HuH-7 (cell line): Measurements from ENCODE around the gene NR3C2.
"Not testable (repeated sequence)": the region's sequence is repeated elsewhere in the genome, so short reads cannot be mapped to it uniquely, and the experiment has no call there.

ENCODE experiments used
- DNase-seq: peaks from one replicate; pipeline ENCODE4 v3.0.0; 2011; ENCODE audit warnings: low spot score

NR3C2 gene

GRCh38 chr4:148216866-148217814 lies 225.1 kb downstream of the NR3C2 start:
- no peak for DNase-seq

GRCh38 chr4:148216321-148216720 lies 225.9 kb downstream of the NR3C2 start:
- DNase-seq: no peak

- no peak for DNase-seq
These were observed 227.0 kb downstream of the NR3C2 start for GRCh38 chr4:148215202-148215601.

- DNase-seq: no peak
These were observed 227.6 kb downstream of the NR3C2 start for GRCh38 chr4:148214529-148215166.

DNA sequence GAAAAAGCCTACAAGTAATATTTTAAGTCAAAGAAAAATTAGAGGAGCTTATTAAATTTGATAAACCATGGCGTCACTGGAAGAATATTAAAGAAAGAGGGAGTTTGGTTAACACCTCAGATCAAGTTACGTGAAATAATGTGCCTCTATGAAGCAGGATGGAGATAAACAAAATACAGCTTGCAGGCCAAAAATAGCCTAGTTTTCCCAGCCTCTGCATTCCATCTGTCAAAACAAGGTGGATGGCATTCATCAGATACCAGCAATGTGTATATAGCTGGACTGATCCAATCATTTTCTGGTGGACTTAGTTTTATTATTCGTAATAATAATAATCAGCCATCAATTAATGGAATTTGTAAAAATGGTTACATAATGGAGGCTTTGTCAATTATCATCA lies 230.7 kb downstream of the NR3C2 start:
- no peak for DNase-seq

DNA sequence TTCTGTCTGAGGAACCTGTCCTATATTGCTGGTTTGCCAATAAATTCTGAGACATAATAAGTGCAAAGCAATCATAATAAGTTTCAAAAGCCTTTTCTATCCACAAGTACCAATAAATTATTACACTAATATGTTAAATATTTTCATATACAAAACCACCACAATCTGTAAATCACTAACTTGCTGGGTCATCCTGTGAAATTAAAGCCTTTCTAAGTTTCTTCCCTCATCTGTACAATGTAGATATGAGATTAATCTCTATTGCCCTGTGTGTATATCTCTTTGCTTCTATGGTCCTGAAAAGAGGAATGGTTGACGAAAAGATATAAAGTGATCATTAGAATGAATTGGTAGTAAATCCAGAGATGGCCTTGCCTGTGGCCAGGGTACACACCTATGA lies 231.6 kb downstream of the NR3C2 start:
- DNase-seq: no peak

DNA sequence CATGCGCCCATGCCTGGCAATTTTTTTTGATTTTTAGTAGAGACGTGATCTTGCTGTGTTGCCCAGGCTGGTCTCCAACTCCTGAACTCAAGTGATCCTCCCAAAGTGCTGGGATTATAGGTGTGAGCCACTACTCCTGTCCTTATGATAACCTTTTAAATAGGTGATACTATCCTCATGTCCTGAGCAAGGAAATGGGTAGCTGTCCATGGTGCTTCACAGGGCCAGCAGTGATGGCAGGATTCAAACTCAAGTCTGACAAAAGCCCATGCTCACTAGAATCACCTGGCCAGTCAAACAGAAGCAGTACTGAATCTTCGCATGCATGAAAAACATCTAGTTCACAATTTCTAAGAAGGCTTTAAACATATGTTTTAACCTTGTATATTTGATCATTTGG lies 235.1 kb downstream of the NR3C2 start:
- DNase-seq: no peak

GRCh38 chr4:148205476-148205875 lies 236.7 kb downstream of the NR3C2 start:
- DNase-seq: no peak

- no peak for DNase-seq
These were observed 237.3 kb downstream of the NR3C2 start for GRCh38 chr4:148204892-148205291.

- no peak for DNase-seq
These were observed 238.0 kb downstream of the NR3C2 start for GRCh38 chr4:148204171-148204570.

DNA sequence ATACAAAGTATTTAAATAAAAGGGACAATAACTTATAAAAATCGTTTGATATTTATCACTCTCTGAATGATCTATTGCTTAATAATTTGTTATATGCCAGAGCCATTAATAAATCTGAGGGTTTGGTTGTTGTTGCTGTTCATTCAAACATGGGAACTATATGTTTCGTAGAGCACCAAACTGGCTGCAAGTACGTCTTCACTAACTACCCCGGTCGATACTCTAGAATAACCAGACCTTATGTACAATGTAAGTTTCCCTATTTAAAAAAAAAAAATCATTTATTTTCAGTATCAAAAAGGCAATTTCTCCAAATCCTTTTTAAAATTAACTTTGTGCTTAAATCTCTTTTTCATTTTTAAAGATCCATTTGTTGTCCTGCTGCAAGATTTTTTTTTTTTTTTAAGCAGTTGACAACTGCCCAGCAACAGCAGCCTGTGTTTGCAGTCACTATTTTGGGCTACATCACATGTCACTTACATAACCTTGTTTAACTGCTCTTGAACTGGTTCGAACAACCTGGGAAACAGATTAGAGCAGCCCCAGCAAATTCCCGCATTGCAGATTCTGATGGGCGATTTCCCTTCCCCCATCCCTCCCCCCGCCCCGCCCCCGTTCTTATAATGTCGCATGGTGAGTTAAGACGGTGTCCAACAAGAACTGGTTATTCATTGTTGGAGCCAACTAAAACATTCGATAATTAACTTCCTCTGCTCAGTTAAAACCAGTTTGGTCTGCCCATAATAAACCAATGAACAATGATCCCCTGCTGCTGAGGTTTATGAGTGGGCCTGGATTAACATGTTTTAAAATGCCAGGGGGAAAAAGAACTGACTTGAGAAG lies 238.9 kb downstream of the NR3C2 start:
- no peak for DNase-seq

DNA sequence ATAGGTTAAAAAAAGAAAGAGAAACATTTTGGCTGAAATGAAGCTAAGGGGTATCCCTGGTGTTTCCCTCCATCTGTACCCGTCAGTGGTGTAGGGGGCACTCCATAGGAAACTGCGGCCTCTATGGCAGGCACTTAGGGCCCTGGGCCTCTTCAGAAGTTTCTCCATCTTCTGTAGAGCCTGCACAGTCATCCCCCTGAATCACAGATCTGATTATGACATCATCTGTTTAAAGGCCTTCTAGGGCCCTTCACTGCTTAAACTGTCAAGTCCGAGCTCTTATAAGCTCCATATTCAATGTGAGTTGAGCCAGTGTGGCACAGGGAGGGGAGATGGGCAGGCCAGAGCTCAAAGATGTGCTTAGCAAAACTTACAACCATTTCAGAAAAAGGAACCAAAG lies 241.3 kb downstream of the NR3C2 start:
- no peak for DNase-seq

- DNase-seq: no peak
These were observed 246.1 kb downstream of the NR3C2 start for GRCh38 chr4:148196164-148196563.

- DNase-seq: no peak
These were observed 249.7 kb downstream of the NR3C2 start for GRCh38 chr4:148192526-148192925.

GRCh38 chr4:148187454-148188222 lies 254.6 kb downstream of the NR3C2 start:
- DNase-seq: not testable (repeated sequence)

- DNase-seq: no peak
These were observed 257.3 kb downstream of the NR3C2 start for GRCh38 chr4:148184922-148185321.

DNA sequence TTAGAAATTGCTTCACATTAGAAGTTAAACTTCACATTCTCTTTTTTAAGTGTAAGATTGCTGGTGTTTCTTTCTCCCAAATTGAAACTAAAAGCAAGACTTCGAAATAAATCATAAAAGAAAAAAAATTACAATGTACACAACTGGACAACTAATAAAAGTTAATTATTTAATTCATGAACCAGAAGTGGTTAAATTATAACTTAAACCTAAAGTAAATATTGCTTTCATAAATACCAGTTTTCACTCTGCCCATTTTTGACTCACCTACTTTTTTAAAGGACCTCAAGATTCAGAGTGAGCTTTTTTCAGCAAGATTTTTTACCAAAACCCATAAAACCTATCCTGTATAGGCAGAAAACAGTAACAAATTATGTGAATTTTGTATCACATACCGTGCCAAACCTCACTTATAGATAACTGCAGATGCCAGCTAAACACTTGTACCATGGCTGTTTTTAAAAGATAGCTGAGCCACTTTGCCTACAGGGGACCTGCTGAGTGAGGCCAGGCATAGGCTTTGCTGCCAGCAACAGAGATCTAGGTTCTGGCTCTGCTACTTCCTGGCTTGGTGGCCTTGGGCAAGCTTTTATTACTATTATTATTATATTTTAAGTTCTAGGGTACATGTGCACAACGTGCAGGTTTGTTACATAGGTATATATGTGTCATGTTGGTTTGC lies 259.8 kb downstream of the NR3C2 start:
- DNase-seq: no peak

DNA sequence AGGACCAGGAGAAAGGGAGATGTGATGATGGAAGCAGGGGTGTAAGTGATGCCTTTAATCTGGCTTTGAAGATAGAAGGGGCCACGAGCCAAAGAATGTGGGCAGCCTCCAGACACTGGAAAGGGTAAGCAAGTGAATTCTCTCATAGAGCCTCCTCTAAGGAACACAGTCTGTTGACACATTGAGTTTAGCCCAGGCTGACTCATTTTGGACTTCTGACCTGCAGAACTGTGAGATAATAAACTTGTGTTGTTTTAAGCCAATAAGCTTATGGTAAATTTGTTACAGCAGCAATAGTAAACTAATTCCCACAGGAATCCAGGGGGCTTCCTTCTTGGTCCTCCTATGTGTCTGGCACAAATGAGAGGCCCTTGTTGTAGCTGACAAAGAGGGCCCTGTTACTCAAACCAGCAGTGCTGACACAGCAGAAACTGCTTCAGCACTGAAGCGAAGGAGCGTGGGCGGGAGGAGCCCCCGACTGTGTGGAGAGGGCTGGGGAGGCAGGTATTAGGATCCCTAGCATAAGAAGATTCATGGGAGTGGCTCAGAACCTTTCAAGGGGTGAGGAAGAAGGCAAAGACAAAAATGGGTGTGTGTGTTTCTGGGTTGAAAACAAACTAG lies 268.7 kb downstream of the NR3C2 start:
- no peak for DNase-seq

DNA sequence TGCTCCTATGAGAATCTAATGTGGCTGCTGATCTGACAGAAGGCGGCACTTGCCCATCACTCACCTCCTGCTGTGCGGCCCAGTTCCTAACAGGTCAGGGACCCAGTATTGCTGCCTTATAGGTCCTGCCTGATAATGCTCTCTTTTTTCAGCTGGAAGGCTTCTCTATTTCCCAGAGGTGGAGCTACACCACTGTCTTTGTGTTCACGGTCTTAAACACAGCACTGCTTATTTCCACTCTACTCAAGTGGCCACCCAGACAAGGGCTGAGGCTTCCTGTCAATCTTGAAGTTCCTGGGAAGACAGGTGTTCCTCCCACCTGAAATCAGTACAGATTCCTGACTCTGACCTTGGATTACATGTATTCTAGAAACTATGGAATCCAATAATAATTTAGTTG lies 270.6 kb downstream of the NR3C2 start:
- no peak for DNase-seq
